HUES64 (cell line): ENCODE results near the gene CNTNAP2.
A peak's percentile ranks its signal among the peaks of the same experiment; 100 is the strongest.
"Not testable (repeated sequence)": the region's sequence is repeated elsewhere in the genome, so short reads cannot be mapped to it uniquely, and the experiment has no call there.

Experiments used
- H3K27ac ChIP-seq: 2 replicates; pipeline ENCODE4 v1.7.0; 2013; ENCODE audit warnings: low read depth, low read length, inconsistent platforms
- H3K27me3 ChIP-seq: 2 replicates; pipeline ENCODE4 v1.6.1; 2013; ENCODE audit warnings: mild to moderate bottlenecking, low read length; ENCODE audit not compliant: insufficient read depth
- H3K36me3 ChIP-seq: 2 replicates; pipeline ENCODE4 v1.6.1; 2013; ENCODE audit warnings: mild to moderate bottlenecking, low read length; ENCODE audit not compliant: insufficient read depth
- H3K4me1 ChIP-seq: 2 replicates; pipeline ENCODE4 v1.6.1; 2013; ENCODE audit warnings: mild to moderate bottlenecking, low read length, moderate library complexity; ENCODE audit not compliant: insufficient read depth
- H3K4me3 ChIP-seq: 2 replicates; pipeline ENCODE4 v1.5.1; 2013; ENCODE audit warnings: mild to moderate bottlenecking, low read length, moderate library complexity
- H3K9ac ChIP-seq: 2 replicates; pipeline ENCODE4 v1.6.1; 2013; ENCODE audit warnings: mild to moderate bottlenecking, low read depth, low read length
- H3K9me3 ChIP-seq: 2 replicates; pipeline ENCODE4 v1.6.1; 2013; ENCODE audit warnings: low read depth, low read length; ENCODE audit not compliant: insufficient read depth
- WGBS: fragments of 150-250, 120-280 bp; methylation state at CpG from one replicate; pipeline ENCODE4 v1.1.7; 2013; ENCODE audit warnings: missing lambda C conversion rate; 5-methylcytosine and 5-hydroxymethylcytosine counted together

The CNTNAP2 gene

GRCh38 chr7:146223851-146224250 lies 107.2 kb downstream of the CNTNAP2 start:
- no peak overlapping the region for H3K27ac ChIP-seq
- H3K27me3 ChIP-seq = no peaks in the 10 kb centered on the region
- peaks cover 4% of the 10 kb centered on the region; the same call in 1 of the 2 replicates for H3K36me3 ChIP-seq
- no peak overlapping the region for H3K4me3 ChIP-seq
- no peaks in the 10 kb centered on the region for H3K9me3 ChIP-seq
- 100% methylated on average over 1 of the region's 1 CpG for WGBS
- H3K9ac ChIP-seq = no peak overlapping the region
- H3K4me1 ChIP-seq = peaks cover 12% of the 10 kb centered on the region

DNA sequence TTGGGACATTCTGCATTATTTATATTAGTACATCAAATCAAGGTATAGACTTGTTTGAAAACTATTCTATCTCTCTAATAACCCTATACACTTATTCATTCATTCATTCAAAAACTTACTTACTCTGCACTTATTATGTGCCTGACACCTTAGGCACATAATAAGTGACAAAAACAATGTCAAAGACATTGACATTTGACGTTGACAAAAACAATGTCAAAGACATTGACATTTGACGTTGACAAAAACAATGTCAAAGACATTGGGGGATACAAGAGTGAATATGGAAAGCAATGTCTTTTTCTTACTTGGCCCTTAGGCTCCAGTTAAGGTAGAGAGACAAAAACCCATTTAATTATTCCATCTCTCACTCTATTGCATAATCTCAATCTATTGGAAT lies 116.0 kb downstream of the CNTNAP2 start:
- Histone ChIP-seq H3K9ac (no peak overlapping the region), H3K4me3 (no peak overlapping the region), H3K36me3 (peaks cover 31% of the 10 kb centered on the region), H3K4me1 (peaks cover 22% of the 10 kb centered on the region), H3K27ac (no peak overlapping the region), H3K9me3 (no peaks in the 10 kb centered on the region), H3K27me3 (no peaks in the 10 kb centered on the region)
- WGBS = 90% methylated on average over 2 of the region's 2 CpGs

DNA sequence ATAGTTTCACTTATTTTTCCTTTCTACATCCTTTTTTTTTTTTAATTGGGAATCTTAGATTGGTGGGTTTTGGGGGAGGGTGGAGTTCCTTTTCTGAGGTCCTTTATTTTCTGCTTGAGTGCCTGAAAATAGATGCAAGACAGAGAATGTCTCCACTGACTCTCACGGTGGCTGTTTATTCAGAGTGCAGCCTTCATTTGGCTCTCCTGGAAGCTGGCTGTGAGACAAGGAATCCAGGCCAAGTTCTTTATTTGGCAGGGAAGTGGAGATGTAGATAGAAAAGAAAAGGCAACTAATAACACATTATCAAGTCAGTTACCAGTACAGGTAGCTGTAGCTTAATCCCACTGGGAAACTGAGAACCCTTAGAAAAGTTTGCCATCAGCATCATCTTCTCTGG lies 118.6 kb downstream of the CNTNAP2 start:
- Histone ChIP-seq H3K9ac (no peak overlapping the region), H3K4me3 (no peak overlapping the region), H3K27ac (no peak overlapping the region), H3K4me1 (peaks cover 7% of the 10 kb centered on the region; the same call in 1 of the 2 replicates), H3K9me3 (no peaks in the 10 kb centered on the region), H3K36me3 (peaks cover 57% of the 10 kb centered on the region), H3K27me3 (no peaks in the 10 kb centered on the region)
- WGBS = 94% methylated on average over 1 of the region's 1 CpG

- Histone ChIP-seq H3K4me3 (peak overlapping the region; percentile 39), H3K4me1 (peaks cover 16% of the 10 kb centered on the region), H3K9ac (no peak overlapping the region), H3K9me3 (peaks cover 3% of the 10 kb centered on the region; the same call in 1 of the 2 replicates), H3K36me3 (peaks cover 70% of the 10 kb centered on the region), H3K27ac (no peak overlapping the region), H3K27me3 (peaks cover under 1% of the 10 kb centered on the region; the same call in 1 of the 2 replicates)
These were observed 126.1 kb downstream of the CNTNAP2 start for GRCh38 chr7:146242661-146243060.

- peak overlapping the region; percentile 95 for H3K9ac ChIP-seq
- 1% methylated on average over 15 of the region's 15 CpGs for WGBS
These were observed 131.4 kb downstream of the CNTNAP2 start for GRCh38 chr7:146247991-146248390.

DNA sequence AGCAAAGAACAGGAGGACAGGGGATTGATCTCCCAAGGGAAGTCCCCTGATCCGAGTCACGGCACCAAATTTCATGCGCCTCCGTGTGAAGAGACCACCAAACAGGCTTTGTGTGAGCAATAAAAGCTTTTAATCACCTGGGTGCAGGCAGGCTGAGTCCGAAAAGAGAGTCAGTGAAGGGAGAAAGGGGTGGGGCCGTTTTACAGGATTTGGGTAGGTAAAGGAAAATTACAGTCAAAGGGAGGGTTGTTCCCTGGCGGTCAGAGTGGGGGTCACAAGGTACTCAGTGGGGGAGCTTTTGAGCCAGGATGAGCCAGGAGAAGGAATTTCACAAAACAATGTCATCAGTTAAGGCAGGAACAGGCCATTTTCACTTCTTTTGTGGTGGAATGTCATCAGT lies 132.1 kb downstream of the CNTNAP2 start:
- WGBS = under 1% methylated on average over 7 of the region's 7 CpGs
- not testable (repeated sequence) for H3K27me3 ChIP-seq, H3K9me3 ChIP-seq
- Histone ChIP-seq H3K4me1 (peaks cover 39% of the 10 kb centered on the region), H3K27ac (peak overlapping the region; percentile 68; the same call in 1 of the 2 replicates), H3K4me3 (peak overlapping the region; percentile 97), H3K36me3 (peaks cover 11% of the 10 kb centered on the region), H3K9ac (peak overlapping the region; percentile 95)

More at GRCh38 chr7:146247991-146248390, 131.4 kb downstream of the CNTNAP2 start:
- H3K27me3 ChIP-seq, H3K9me3 ChIP-seq: not testable (repeated sequence)
- Histone ChIP-seq H3K27ac (peak overlapping the region; percentile 68; the same call in 1 of the 2 replicates), H3K4me1 (peaks cover 44% of the 10 kb centered on the region), H3K4me3 (peak overlapping the region; percentile 97), H3K36me3 (peaks cover 18% of the 10 kb centered on the region)

DNA sequence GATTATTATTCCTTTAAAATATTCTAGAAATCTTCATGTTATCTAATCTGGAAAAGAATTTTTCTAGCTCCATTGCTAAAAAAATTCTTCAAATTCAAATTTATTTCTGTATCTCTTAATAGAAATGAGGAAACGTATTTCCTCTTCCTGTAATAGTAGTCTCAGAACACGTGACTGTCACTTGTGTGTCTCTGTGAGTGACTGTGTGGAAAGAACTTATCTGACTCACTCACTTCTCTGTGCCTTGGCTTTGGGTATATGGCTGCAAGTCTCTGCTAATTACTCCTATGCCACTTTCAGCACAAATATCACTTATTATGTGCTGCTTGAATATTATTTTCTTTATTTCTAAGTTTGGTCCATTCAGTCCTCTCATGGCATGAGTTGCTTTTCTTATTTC lies 132.7 kb downstream of the CNTNAP2 start:
- Histone ChIP-seq H3K36me3 (peaks cover 8% of the 10 kb centered on the region), H3K9me3 (no peaks in the 10 kb centered on the region), H3K9ac (peak overlapping the region; percentile 43; the same call in 1 of the 2 replicates), H3K4me3 (peak overlapping the region; percentile 97), H3K4me1 (peaks cover 39% of the 10 kb centered on the region), H3K27ac (peak overlapping the region; percentile 92), H3K27me3 (peaks cover 4% of the 10 kb centered on the region; the same call in 1 of the 2 replicates)
- WGBS = 67% methylated on average over 1 of the region's 2 CpGs

GRCh38 chr7:146255609-146256008 lies 139.0 kb downstream of the CNTNAP2 start:
- Histone ChIP-seq H3K9me3 (no peaks in the 10 kb centered on the region), H3K9ac (no peak overlapping the region), H3K4me3 (no peak overlapping the region), H3K27ac (no peak overlapping the region), H3K27me3 (no peaks in the 10 kb centered on the region), H3K36me3 (no peaks in the 10 kb centered on the region), H3K4me1 (peaks cover 23% of the 10 kb centered on the region)
- WGBS = 88% methylated on average over 3 of the region's 3 CpGs

GRCh38 chr7:146262527-146262926 lies 145.9 kb downstream of the CNTNAP2 start:
- Histone ChIP-seq H3K27me3 (no peaks in the 10 kb centered on the region), H3K9me3 (no peaks in the 10 kb centered on the region), H3K4me3 (no peak overlapping the region), H3K27ac (no peak overlapping the region), H3K36me3 (no peaks in the 10 kb centered on the region), H3K9ac (no peak overlapping the region), H3K4me1 (no peaks in the 10 kb centered on the region)
- WGBS = no CpG with 5 or more reads among the region's 1 CpG

GRCh38 chr7:146276888-146277287 lies 160.3 kb downstream of the CNTNAP2 start:
- no peak overlapping the region for H3K9ac ChIP-seq
- no peaks in the 10 kb centered on the region for H3K36me3 ChIP-seq
- no peaks in the 10 kb centered on the region for H3K27me3 ChIP-seq
- no peaks in the 10 kb centered on the region for H3K4me1 ChIP-seq
- H3K4me3 ChIP-seq = no peak overlapping the region
- no peaks in the 10 kb centered on the region for H3K9me3 ChIP-seq
- no peak overlapping the region for H3K27ac ChIP-seq
- 90% methylated on average over 3 of the region's 3 CpGs for WGBS

DNA sequence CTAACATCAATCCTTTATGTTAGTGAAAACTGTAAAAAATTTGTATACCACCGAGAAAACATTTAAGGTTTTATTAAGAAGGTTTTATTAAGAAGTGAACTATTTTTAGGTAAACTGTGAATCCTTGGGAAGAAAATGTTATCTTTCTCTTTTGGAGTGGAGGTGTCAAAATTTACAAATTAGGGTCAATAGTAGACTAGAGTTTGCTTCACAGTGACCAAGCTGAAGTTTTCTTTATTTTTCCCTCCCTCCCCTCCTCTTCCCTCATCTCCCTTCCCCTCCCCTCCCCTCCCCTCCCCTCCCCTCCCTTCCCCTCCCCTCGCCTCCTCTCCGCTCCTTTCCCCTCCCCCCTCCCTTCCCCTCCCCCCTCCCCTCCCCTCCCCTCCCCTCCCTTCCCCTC lies 168.8 kb downstream of the CNTNAP2 start:
- Histone ChIP-seq H3K9ac (no peak overlapping the region), H3K27me3 (no peaks in the 10 kb centered on the region), H3K9me3 (no peaks in the 10 kb centered on the region), H3K36me3 (no peaks in the 10 kb centered on the region), H3K4me1 (0 out of 2 replicates have a peak, but pooled peaks cover 7% of the 10 kb centered on the region), H3K27ac (no peak overlapping the region), H3K4me3 (no peak overlapping the region)
- 88% methylated on average over 1 of the region's 3 CpGs for WGBS

- Histone ChIP-seq H3K27ac (no peak overlapping the region), H3K27me3 (no peaks in the 10 kb centered on the region), H3K4me1 (0 out of 2 replicates have a peak, but pooled peaks cover 7% of the 10 kb centered on the region), H3K4me3 (no peak overlapping the region), H3K36me3 (no peaks in the 10 kb centered on the region), H3K9me3 (no peaks in the 10 kb centered on the region), H3K9ac (no peak overlapping the region)
- 100% methylated on average over 2 of the region's 3 CpGs for WGBS
These were observed 174.1 kb downstream of the CNTNAP2 start for GRCh38 chr7:146290746-146291145.
